ENCODE data around the gene RFX4.

- TF ChIP-seq CTCF (IDR thresholded peaks at IDR 0.05; ENCODE audit: insufficient read depth, low read length): no peak
- TF ChIP-seq POLR2AphosphoS5 (IDR thresholded peaks at IDR 0.05; ENCODE audit: low read depth): no peak
- no peak for TF ChIP-seq REST (IDR thresholded peaks at IDR 0.05; ENCODE audit: insufficient replicate concordance, low read depth)
Observed at GRCh38 chr12:106721915-106722314, 139.1 kb downstream of the RFX4 start.

Data from HL-60 (cell line).